ENCODE measurements around the gene ANGPTL2. TPM values are rescaled to one million over a fixed set of nuclear protein-coding genes. Genes with fewer than 3 reads are reported as not detected.

The ANGPTL2 gene
- total and polyA plus RNA-seq, 2 experiments from 2014 or later, result 3.0 to 5.8 TPM

GRCh38 chr9:127055745-127056402 is 66.6 kb downstream of the ANGPTL2 start:
- no peak for TF ChIP-seq CTCF (IDR thresholded peaks at IDR 0.05; ENCODE audit: low read depth, low read length)
- no peaks in the 10 kb centered on the region for H3K27me3 ChIP-seq
- DNase-seq (ENCODE audit: low read depth in 1 of 2, low spot score in 1 of 2), result no peak
- H3K27ac ChIP-seq, result no peak overlapping the region
- no peak overlapping the region for H3K4me3 ChIP-seq
- H3K4me1 ChIP-seq (ENCODE audit: low read depth), result peaks cover 14% of the 10 kb centered on the region
- H3K36me3 ChIP-seq, result no peaks in the 10 kb centered on the region
- no peaks in the 10 kb centered on the region for H3K9me3 ChIP-seq (ENCODE audit: low read depth)

- DNase-seq (ENCODE audit: low read depth in 1 of 2, low spot score in 1 of 2), result no peak
- no peaks in the 10 kb centered on the region for H3K9me3 ChIP-seq (ENCODE audit: low read depth)
- no peak for TF ChIP-seq CTCF (IDR thresholded peaks at IDR 0.05; ENCODE audit: low read depth, low read length)
- peaks cover 14% of the 10 kb centered on the region for H3K4me1 ChIP-seq (ENCODE audit: low read depth)
- H3K36me3 ChIP-seq, result no peaks in the 10 kb centered on the region
- no peak overlapping the region for H3K4me3 ChIP-seq
- no peaks in the 10 kb centered on the region for H3K27me3 ChIP-seq
- no peak overlapping the region for H3K27ac ChIP-seq
Measured at GRCh38 chr9:127053960-127054359, 68.5 kb downstream of the ANGPTL2 start.

- H3K36me3 ChIP-seq, result no peaks in the 10 kb centered on the region
- DNase-seq (ENCODE audit: low read depth in 1 of 2, low spot score in 1 of 2), result no peak
- H3K9me3 ChIP-seq (ENCODE audit: low read depth), result no peaks in the 10 kb centered on the region
- peak overlapping the region; percentile 9 for H3K27ac ChIP-seq
- H3K4me3 ChIP-seq, result no peak overlapping the region
- no peak for TF ChIP-seq CTCF (IDR thresholded peaks at IDR 0.05; ENCODE audit: low read depth, low read length)
- H3K4me1 ChIP-seq (ENCODE audit: low read depth), result peaks cover 14% of the 10 kb centered on the region
- H3K27me3 ChIP-seq, result no peaks in the 10 kb centered on the region
Measured at GRCh38 chr9:127053057-127053821, 69.2 kb downstream of the ANGPTL2 start.

- Histone ChIP-seq H3K27me3 (no peaks in the 10 kb centered on the region), H3K27ac (no peak overlapping the region), H3K4me1 (ENCODE audit: low read depth) (peaks cover 14% of the 10 kb centered on the region), H3K4me3 (no peak overlapping the region), H3K9me3 (ENCODE audit: low read depth) (no peaks in the 10 kb centered on the region), H3K36me3 (no peaks in the 10 kb centered on the region)
- TF ChIP-seq CTCF (IDR thresholded peaks at IDR 0.05; ENCODE audit: low read depth, low read length), result no peak
- no peak for DNase-seq (ENCODE audit: low read depth in 1 of 2, low spot score in 1 of 2)
Measured at GRCh38 chr9:127051881-127052595, 70.4 kb downstream of the ANGPTL2 start.

GRCh38 chr9:127050591-127051001 is 71.8 kb downstream of the ANGPTL2 start:
- no peaks in the 10 kb centered on the region for H3K9me3 ChIP-seq (ENCODE audit: low read depth)
- DNase-seq (ENCODE audit: low read depth in 1 of 2, low spot score in 1 of 2), result no peak
- no peaks in the 10 kb centered on the region for H3K27me3 ChIP-seq
- no peak overlapping the region for H3K4me3 ChIP-seq
- H3K4me1 ChIP-seq (ENCODE audit: low read depth), result peaks cover 14% of the 10 kb centered on the region
- no peaks in the 10 kb centered on the region for H3K36me3 ChIP-seq
- H3K27ac ChIP-seq, result no peak overlapping the region
- no peak for TF ChIP-seq CTCF (IDR thresholded peaks at IDR 0.05; ENCODE audit: low read depth, low read length)

All from cardiac muscle cell (in vitro differentiated cells and primary cell).